Gastrocnemius medialis (tissue), 4 donors: ENCODE measurements around the gene KRTAP10-2. TPM values are rescaled to one million over a fixed set of nuclear protein-coding genes. Genes with fewer than 3 reads are reported as not detected.

Source experiments
- ATAC-seq, 2 donors: fragments of 150-250 bp; one replicate each; pipeline ENCODE4 v1.9.1; 2016
- DNase-seq, 2 donors: peaks; one replicate each; pipeline ENCODE4 v3.0.0-alpha.2; 2019
- H3K27ac ChIP-seq, 4 donors: fragments of 200-600 bp; sonication (generic); 1 replicate in 1 of 4; 2 replicates in 3 of 4; pipeline ENCODE4 v1.5.1; 2016 to 2018; ENCODE audit warnings: mild to moderate bottlenecking in 2 of 4, moderate library complexity in 1 of 4
- H3K27me3 ChIP-seq, 3 donors: fragments of 200-600 bp; sonication (generic) in 2 of 3; 1 replicate in 1 of 3; 2 replicates in 2 of 3; pipeline versions ENCODE4 v1.5.1 to v1.6.0; 2016 to 2019; ENCODE audit warnings: mild to moderate bottlenecking in 1 of 3, moderate library complexity in 1 of 3
- H3K36me3 ChIP-seq, 2 donors: fragments of 200-600 bp; sonication (generic) in 1 of 2; one replicate each; pipeline ENCODE4 v1.5.1; 2017 to 2018
- H3K4me1 ChIP-seq, 2 donors: fragments of 200-600 bp; sonication (generic) in 1 of 2; one replicate each; pipeline ENCODE4 v1.5.1; 2016 to 2017; ENCODE audit warnings: mild to moderate bottlenecking in 2 of 2
- H3K4me3 ChIP-seq, 4 donors: fragments of 200-600 bp; sonication (generic) in 3 of 4; 1 replicate in 1 of 4; 2 replicates in 3 of 4; pipeline ENCODE4 v1.5.1; 2016 to 2019; ENCODE audit warnings: mild to moderate bottlenecking in 2 of 4
- H3K9me3 ChIP-seq, 3 donors: fragments of 200-600 bp; sonication (generic) in 2 of 3; 1 replicate in 1 of 3; 2 replicates in 2 of 3; pipeline ENCODE4 v1.5.1; 2016 to 2019
- CTCF ChIP-seq, 5 experiments: fragments of 450-650 bp in 3 of 5; fragments of 200-600 bp in 2 of 5; sonication (generic) in 2 of 5; IDR thresholded peaks in 4 of 5; conservative IDR thresholded peaks in 1 of 5; 1 replicate in 4 of 5; 2 replicates in 1 of 5; pipeline ENCODE4 v1.5.1; 2016 to 2019; ENCODE audit warnings: antibody characterized with exemption in 5 of 5, mild to moderate bottlenecking in 3 of 5, moderate library complexity in 3 of 5
- POLR2A ChIP-seq, 2 donors: fragments of 450-650 bp; IDR thresholded peaks; one replicate each; pipeline ENCODE4 v1.6.1; 2017; ENCODE audit warnings: antibody characterized with exemption in 2 of 2, mild to moderate bottlenecking in 2 of 2, moderate library complexity in 2 of 2
- in situ Hi-C, 4 donors: fragments of 200-750 bp; cut with MboI; loops; one replicate each; pipeline versions ENCODE4 v1.15.0 to v1.8.0; 2017; ENCODE audit warnings: low sequenced_read_pairs in 4 of 4
- intact Hi-C: fragments of 100-400 bp; cut with DNase I; formaldehyde crosslinking; loops from one replicate; pipeline ENCODE4 v1.15.1; 2023; ENCODE audit warnings: low total_unique reads
- total RNA-seq, 4 donors: library from RNA; depleted of rRNA; stranded (reverse); fragments of >200 nt; gene quantifications; one replicate each; pipeline versions ENCODE4 v1.1.0 to v1.2.3, GENCODE V29; 2016

The KRTAP10-2 gene
- total RNA-seq, 4 donors from 2014 or later = not detected

GRCh38 chr21:44516342-44516741 is 35.0 kb downstream of the KRTAP10-2 start:
- H3K27ac ChIP-seq = no peak overlapping the region
- intact Hi-C loops (no loop called here), in situ Hi-C loops (loop anchor here in 1 of 4 donors (25.0 kb wide), 1 partner anchor 271 kb away; no protein-coding TSS in a partner anchor)
- peaks cover 3 to 11% (median 6%) of the 10 kb centered on the region in 3 donors for H3K27me3 ChIP-seq
- no peaks in the 10 kb centered on the region for H3K4me1 ChIP-seq
- H3K4me3 ChIP-seq = no peak overlapping the region
- H3K36me3 ChIP-seq = no peaks in the 10 kb centered on the region
- DNase-seq = no peak
- TF ChIP-seq POLR2A (IDR thresholded peaks at IDR 0.05) = no peak
- TF ChIP-seq CTCF (IDR thresholded peaks at IDR 0.05 in 4 of 5, conservative IDR thresholded peaks at IDR 0.05 in 1 of 5) = no peak
- no peak for ATAC-seq
- H3K9me3 ChIP-seq = no peaks in the 10 kb centered on the region

GRCh38 chr21:44515359-44516165 is 35.7 kb downstream of the KRTAP10-2 start:
- DNase-seq (no peak), ATAC-seq (no peak)
- Histone ChIP-seq H3K36me3 (no peaks in the 10 kb centered on the region), H3K9me3 (no peaks in the 10 kb centered on the region), H3K27ac (no peak overlapping the region), H3K4me3 (no peak overlapping the region), H3K4me1 (no peaks in the 10 kb centered on the region), H3K27me3 (peaks cover 4 to 10% (median 8%) of the 10 kb centered on the region in 3 donors)
- in situ Hi-C loops (loop anchor here in 1 of 4 donors (25.0 kb wide), 1 partner anchor 272 kb away; no protein-coding TSS in a partner anchor), intact Hi-C loops (no loop called here)
- TF ChIP-seq CTCF (IDR thresholded peaks at IDR 0.05 in 4 of 5, conservative IDR thresholded peaks at IDR 0.05 in 1 of 5) (no peak), POLR2A (IDR thresholded peaks at IDR 0.05) (no peak)

GRCh38 chr21:44514746-44515358 is 36.5 kb downstream of the KRTAP10-2 start:
- in situ Hi-C loops = loop anchor here in 1 of 4 donors (25.0 kb wide), 1 partner anchor 272 kb away; no protein-coding TSS in a partner anchor
- Histone ChIP-seq H3K36me3 (no peaks in the 10 kb centered on the region), H3K4me1 (no peaks in the 10 kb centered on the region), H3K27me3 (peaks cover 9 to 12% (median 10%) of the 10 kb centered on the region in 3 donors), H3K9me3 (no peaks in the 10 kb centered on the region), H3K4me3 (no peak overlapping the region), H3K27ac (no peak overlapping the region)
- no peak for ATAC-seq
- no peak for TF ChIP-seq POLR2A (IDR thresholded peaks at IDR 0.05)
- TF ChIP-seq CTCF (IDR thresholded peaks at IDR 0.05 in 4 of 5, conservative IDR thresholded peaks at IDR 0.05 in 1 of 5) = no peak
- DNase-seq = no peak
- intact Hi-C loops = no loop called here

GRCh38 chr21:44514218-44514520 is 37.1 kb downstream of the KRTAP10-2 start:
- Histone ChIP-seq H3K9me3 (no peaks in the 10 kb centered on the region), H3K27ac (no peak overlapping the region), H3K4me1 (no peaks in the 10 kb centered on the region), H3K27me3 (peaks cover 9 to 12% (median 10%) of the 10 kb centered on the region in 3 donors), H3K4me3 (no peak overlapping the region), H3K36me3 (no peaks in the 10 kb centered on the region)
- ATAC-seq = no peak
- no peak for DNase-seq
- TF ChIP-seq CTCF (IDR thresholded peaks at IDR 0.05 in 4 of 5, conservative IDR thresholded peaks at IDR 0.05 in 1 of 5) (no peak), POLR2A (IDR thresholded peaks at IDR 0.05) (no peak)
- in situ Hi-C loops = loop anchor here in 1 of 4 donors (25.0 kb wide), 1 partner anchor 273 kb away; no protein-coding TSS in a partner anchor
- intact Hi-C loops = no loop called here
